GM12873 (cell line): ENCODE results near the gene GFOD1.

ENCODE experiments used
- CTCF ChIP-seq: IDR thresholded peaks from 2 replicates; pipeline ENCODE4 v1.5.1; 2012; ENCODE audit warnings: low read depth, mild to moderate bottlenecking, moderate library complexity, low read length, control low read depth; ENCODE audit not compliant: insufficient read depth; ENCODE audit errors: missing control alignments

GFOD1 gene

GRCh38 chr6:13507306-13507860 lies 20.0 kb upstream of the GFOD1 start:
- no peak for TF ChIP-seq CTCF

DNA sequence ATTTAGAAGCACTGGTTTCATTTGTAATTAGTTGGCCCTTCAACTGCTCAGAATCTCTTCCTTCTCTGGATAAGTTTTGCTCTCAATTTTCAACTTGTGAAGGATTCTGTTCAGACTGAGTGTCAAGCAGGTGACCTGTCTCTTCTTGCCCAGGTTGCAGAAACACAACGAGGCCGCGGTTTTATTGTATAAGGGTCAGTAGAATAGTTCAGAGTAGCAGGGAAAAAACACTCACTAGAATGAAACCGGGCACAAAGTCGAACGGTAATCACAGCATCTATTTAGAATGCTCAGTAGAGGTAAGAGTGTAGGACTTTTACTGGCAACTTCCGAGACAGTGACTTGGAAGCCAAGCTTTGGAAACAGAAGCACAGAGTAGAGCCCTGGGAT lies 17.9 kb upstream of the GFOD1 start:
- TF ChIP-seq CTCF: no peak

DNA sequence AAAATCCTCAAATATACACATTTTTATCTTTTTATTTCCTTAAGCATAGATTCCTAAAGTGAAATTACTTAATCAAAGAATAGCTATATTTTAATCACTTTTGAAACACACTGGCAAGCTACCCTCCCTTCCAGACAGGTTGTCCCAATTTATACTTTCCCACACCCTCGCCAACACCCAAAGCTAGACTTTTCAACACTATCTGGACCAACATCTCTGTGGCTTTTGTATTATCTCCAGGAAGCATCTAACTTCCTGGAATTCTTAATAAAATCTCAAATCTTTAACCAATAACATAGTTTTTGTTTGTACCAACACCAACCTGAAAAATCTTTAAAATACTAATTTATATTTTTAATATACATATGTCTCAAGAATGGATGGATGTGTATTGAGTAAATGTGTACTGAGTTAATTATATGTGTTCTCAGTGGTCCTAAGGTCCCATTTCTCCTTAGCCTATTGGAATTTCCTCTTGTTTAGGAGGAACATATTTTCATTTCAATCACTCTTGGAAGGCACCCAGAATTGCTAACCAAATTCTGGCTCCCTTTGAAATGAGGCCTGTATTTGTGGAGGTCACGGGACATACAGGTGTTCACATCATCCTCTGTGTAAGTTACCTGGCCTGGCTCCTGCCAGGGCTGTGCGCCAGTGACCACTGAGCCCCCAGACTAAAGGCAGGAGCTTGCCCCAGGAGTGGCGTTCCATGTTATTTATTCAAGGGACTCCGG lies 17.4 kb upstream of the GFOD1 start:
- no peak for TF ChIP-seq CTCF

DNA sequence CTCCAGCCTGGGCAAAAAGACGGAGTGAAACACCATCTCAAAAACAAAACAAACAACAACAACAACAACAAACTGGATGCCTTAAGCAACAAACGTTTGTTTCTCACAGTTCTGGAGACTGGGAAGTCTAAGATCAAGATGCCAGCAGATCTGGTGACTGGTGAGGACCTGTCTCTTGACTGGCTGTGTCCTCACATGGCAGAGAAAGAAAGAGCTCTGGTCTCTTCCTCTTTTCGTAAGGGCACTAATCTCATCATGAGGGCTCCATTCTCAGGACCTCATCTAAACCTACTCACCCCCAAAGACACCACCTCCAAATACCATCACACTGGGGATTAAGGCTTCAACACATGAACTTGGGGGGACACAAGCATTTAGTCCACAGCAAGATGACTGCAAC lies 13.5 kb upstream of the GFOD1 start:
- TF ChIP-seq CTCF: no peak

DNA sequence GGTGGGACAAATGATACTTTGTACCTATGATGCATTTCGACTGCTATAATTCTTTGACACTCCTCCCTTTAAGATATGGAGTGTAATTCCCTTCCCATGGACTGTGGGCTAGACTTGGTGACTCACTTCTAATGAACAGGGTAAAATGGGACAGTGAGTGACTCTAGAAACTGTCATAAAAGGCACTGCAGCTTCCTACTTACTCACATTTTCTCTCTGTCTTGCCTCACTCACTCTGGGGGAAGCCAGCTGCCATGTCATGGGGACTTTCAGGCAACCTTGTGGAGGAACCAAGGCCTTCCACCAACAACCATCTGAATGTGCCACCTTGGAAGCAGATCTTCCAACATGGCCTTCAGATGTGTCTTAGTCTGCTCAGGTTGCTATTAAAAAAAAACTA lies 12.9 kb upstream of the GFOD1 start:
- TF ChIP-seq CTCF: no peak

DNA sequence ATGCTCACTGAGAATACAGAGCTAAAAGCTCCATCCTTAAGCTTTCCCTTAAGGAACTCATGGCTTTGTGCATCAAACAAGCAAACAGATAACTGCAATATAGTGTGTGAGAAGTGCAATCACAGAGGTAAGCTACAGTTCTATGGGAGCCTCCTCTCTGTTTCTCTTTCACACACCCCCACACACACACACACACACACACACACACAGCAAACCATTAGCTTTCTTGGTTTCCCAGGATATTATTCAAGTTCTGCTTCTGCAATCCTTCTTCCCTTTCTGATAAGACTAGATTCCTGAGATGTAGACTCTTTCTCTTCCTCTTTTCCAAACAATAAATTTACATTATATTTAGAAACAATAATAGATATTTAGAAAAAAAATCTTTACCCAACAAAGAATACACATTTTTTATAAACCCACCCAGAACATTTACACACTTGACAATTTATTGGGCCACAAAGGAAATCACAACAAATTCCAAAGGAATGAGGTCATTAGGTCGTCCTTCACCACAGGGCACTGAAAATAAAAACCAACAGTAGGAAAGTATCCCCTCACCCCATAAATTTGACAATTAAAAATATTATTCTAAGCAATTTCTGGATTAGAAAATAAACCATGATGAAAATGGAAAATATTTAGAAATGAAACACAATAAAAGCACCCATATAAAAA lies 9.3 kb upstream of the GFOD1 start:
- TF ChIP-seq CTCF: no peak

DNA sequence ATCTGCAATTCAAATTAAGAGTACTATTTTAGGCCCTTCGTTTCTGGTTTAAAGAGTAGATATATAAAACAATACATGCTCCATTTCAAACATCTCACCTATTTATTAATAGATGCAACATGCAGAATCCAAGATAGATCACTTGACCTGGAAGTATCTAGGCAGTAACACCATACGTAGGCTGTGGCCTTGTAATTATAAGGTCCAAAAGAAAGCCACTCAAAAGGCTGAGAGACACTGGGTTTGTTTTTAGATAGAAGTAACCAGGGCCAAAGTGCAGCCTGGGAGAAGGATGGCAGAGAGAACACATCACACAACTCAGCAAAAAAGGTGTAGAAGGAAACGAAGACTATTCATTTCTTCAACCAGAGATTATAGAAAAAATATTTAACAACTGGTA lies 8.4 kb upstream of the GFOD1 start:
- TF ChIP-seq CTCF: no peak
